Dedifferentiated amniotic fluid mesenchymal stem cell (primary cell): ENCODE results near the gene FMO4.
"Not testable (repeated sequence)": the region's sequence is repeated elsewhere in the genome, so short reads cannot be mapped to it uniquely, and the experiment has no call there.

Experiments used
- DNase-seq: peaks from one replicate; pipeline ENCODE4 v3.0.0-alpha.2; 2016; ENCODE audit errors: extremely low spot score

FMO4 gene

DNA sequence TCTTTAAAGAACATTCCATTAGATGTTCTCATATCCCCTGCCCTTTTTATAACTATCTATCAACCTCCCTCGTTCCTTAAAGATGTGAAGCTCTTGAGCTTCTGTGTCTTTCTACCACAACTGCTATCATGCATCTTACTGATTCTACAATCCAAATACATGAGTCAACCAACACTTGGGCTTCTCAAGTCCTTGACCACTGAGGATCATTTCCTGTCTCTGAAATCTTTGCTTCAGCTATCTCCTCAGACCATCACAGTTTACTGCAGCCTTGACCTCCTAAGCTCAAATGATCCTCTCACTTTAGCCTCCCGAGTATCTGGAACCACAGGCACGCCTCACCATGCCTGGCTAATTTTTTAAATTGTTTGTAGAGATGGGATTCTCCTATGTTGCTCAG lies 75.2 kb downstream of the FMO4 start:
- DNase-seq: no peak

DNA sequence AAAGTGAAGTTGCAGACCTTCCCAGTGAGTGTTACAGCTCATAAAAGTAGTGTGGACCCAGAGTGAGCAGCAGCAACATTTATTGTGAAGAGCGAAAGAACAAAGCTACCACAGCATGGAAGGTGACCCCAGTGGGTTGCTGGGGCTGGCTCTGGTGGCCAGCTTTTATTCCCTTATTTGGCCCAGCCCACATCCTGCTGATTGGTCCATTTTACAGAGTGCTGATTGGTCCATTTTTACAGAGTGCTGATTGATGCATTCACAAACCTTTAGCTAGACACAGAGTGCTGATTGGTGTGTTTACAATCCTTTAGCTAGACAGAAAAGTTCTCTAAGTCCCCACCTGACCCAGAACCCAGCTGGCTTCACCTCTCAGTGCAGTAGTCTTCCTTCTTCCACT lies 76.8 kb downstream of the FMO4 start:
- DNase-seq: not testable (repeated sequence)
